ENCODE data around the gene OTOS. TPM values are rescaled to one million over a fixed set of nuclear protein-coding genes. Genes with fewer than 3 reads are reported as not detected.

OTOS gene
- polyA plus RNA-seq, 1 experiment: not detected

DNA sequence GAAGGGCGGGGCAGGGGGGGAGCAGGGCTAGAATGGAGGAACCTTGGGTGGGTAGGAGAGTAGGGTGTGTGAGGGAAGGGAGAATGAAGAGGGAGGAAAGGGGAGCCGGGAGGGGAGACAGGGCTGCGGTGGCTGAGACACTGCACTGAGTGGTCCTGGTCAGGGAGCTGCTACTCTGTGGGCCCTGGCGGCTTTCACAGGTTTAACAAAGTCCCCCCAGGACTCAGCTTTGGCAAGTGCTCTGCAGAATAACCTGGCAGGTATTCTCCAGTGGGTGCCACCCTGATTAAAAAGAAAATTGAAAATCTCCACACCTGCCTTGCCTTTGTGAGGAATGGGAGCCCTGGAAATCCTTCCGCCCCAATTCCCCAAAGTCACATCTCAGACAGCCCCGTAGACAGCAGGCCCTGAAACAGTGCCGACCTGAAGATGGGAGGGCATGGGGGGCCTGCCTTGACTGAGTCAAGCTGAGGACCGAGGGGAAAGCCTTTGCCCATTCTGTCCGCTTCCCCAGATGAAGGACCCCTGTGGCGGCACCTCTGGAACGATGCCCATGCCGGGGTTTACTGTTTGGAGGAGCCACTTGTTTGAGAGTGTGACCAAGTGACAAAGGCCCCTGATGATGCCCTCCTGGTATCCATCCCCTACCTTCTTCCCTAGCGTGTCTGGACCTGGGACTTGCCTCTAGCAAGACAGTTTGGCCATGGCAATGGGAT, 43.6 kb upstream of the OTOS start:
- ChIA-PET POLR2A (no interaction called here), CTCF (no interaction called here)
- no peaks in the 10 kb centered on the region for H3K36me3 ChIP-seq (ENCODE audit: control insufficient read depth, insufficient read depth, low read length)
- no peak overlapping the region for H3K4me3 ChIP-seq (ENCODE audit: low read depth, low read length)
- TF ChIP-seq CTCF (IDR thresholded peaks at IDR 0.05; ENCODE audit: insufficient read depth, low read depth, low read length): no peak
- no peak for DNase-seq (ENCODE audit: low read depth)
- peaks cover 7% of the 10 kb centered on the region for H3K27me3 ChIP-seq (ENCODE audit: control insufficient read depth, insufficient read depth, low read length)

GRCh38 chr2:240183006-240183874, 42.8 kb upstream of the OTOS start:
- Histone ChIP-seq H3K36me3 (ENCODE audit: control insufficient read depth, insufficient read depth, low read length) (no peaks in the 10 kb centered on the region), H3K27me3 (ENCODE audit: control insufficient read depth, insufficient read depth, low read length) (peaks cover 8% of the 10 kb centered on the region), H3K4me3 (ENCODE audit: low read depth, low read length) (no peak overlapping the region)
- POLR2A ChIA-PET: no interaction called here
- TF ChIP-seq CTCF (IDR thresholded peaks at IDR 0.05; ENCODE audit: insufficient read depth, low read depth, low read length): no peak
- DNase-seq (ENCODE audit: low read depth): no peak
- CTCF ChIA-PET: no interaction called here

DNA sequence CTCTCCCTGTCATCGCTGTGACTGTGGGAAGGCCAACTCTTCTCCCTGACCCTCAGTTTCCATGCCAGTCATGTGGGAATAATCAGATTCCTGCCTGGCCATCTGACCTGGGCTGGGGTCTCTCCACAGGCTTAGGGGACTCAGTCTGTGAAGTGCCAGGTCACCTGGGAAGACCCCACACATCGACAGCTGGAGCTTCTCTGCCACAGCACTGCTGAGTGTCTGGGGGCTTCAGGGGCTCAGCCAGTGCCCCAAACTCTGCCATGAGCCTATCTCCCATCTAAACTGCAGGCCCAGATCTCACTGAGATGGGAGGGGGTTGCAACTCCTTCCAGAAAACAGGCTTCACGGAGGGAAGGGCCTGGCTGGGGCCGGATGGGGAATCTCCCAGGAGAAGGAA, 42.0 kb upstream of the OTOS start:
- ChIA-PET POLR2A (no interaction called here), CTCF (no interaction called here)
- Histone ChIP-seq H3K36me3 (ENCODE audit: control insufficient read depth, insufficient read depth, low read length) (no peaks in the 10 kb centered on the region), H3K4me3 (ENCODE audit: low read depth, low read length) (no peak overlapping the region), H3K27me3 (ENCODE audit: control insufficient read depth, insufficient read depth, low read length) (peaks cover 15% of the 10 kb centered on the region)
- no peak for TF ChIP-seq CTCF (IDR thresholded peaks at IDR 0.05; ENCODE audit: insufficient read depth, low read depth, low read length)
- DNase-seq (ENCODE audit: low read depth): no peak

- H3K4me3 ChIP-seq (ENCODE audit: low read depth, low read length): no peak overlapping the region
- no peak for DNase-seq (ENCODE audit: low read depth)
- H3K27me3 ChIP-seq (ENCODE audit: control insufficient read depth, insufficient read depth, low read length): peaks cover 15% of the 10 kb centered on the region
- CTCF ChIA-PET: no interaction called here
- POLR2A ChIA-PET: no interaction called here
- no peaks in the 10 kb centered on the region for H3K36me3 ChIP-seq (ENCODE audit: control insufficient read depth, insufficient read depth, low read length)
- no peak for TF ChIP-seq CTCF (IDR thresholded peaks at IDR 0.05; ENCODE audit: insufficient read depth, low read depth, low read length)
Measured at GRCh38 chr2:240182001-240182400, 41.5 kb upstream of the OTOS start.

- DNase-seq (ENCODE audit: low read depth): no peak
- CTCF ChIA-PET: no interaction called here
- H3K4me3 ChIP-seq (ENCODE audit: low read depth, low read length): no peak overlapping the region
- no peaks in the 10 kb centered on the region for H3K36me3 ChIP-seq (ENCODE audit: control insufficient read depth, insufficient read depth, low read length)
- POLR2A ChIA-PET: no interaction called here
- no peak for TF ChIP-seq CTCF (IDR thresholded peaks at IDR 0.05; ENCODE audit: insufficient read depth, low read depth, low read length)
- H3K27me3 ChIP-seq (ENCODE audit: control insufficient read depth, insufficient read depth, low read length): peaks cover 16% of the 10 kb centered on the region
Measured at GRCh38 chr2:240179941-240180666, 39.6 kb upstream of the OTOS start.
